ENCODE data around the gene CASKIN2. TPM values are rescaled to one million over a fixed set of nuclear protein-coding genes. Genes with fewer than 3 reads are reported as not detected.

Gene CASKIN2
- total and polyA plus RNA-seq, 3 experiments from 2014 or later: 0.15 to 11.1 (median 6.9) TPM

DNA sequence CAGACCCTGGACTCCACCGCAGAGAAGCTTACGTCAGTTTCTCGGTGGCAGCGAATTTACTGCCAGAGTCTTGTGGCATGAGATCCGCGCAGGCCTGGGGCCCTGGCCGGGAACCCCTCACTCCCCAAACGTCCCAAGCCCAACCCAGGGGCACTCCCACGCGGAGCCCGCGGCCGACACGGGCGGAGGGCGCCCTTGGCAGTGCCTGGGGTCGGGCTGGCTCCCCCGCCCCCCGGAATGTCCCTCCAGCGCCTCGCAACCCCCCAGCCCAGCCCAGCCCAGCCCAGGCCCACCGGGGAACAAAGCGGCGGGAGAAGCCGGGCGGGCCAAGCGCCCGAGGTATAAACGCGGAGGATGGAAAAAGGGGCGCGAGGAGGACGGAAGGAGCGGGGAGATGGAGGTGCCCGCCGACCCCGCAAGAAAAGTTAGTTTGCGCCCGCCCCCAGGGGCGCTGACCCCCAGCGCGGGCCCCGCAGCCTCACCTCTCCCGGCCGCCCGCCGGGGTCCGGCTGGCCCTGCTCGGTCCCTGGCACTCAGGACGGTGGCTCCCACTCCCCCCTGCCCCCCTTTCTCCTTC, 330 bp downstream of the CASKIN2 start:
- Mint-ChIP-seq H3K36me3 (peaks cover 3 to 22% (median 10%) of the 10 kb centered on the region in 3 donors), H3K27me3 (peaks cover 0 to 3% of the 10 kb centered on the region in 2 donors), H3K4me1 (peaks cover 27 to 29% (median 28%) of the 10 kb centered on the region in 3 donors), H3K9me3 (no peaks in the 10 kb centered on the region), H3K27ac (no peak overlapping the region), H3K4me3 (peak overlapping the region in 6 of 7 donors; percentile 14 to 89 (median 52))
- peaks cover 27% of the 10 kb centered on the region for H3K4me1 ChIP-seq (ENCODE audit: insufficient read depth, low read length)
- CTCF ChIA-PET: interaction anchor here (0.7 to 1.6 kb wide), 2 partner anchors 8 to 11 kb away, joined by 3 to 5 read pairs; no protein-coding TSS in a partner anchor
- POLR2A ChIA-PET: interaction anchor here (0.5 to 0.6 kb wide), 3 partner anchors 20 to 642 kb away, joined by 3 read pairs; no protein-coding TSS in a partner anchor
- peaks cover 4% of the 10 kb centered on the region for H3K36me3 ChIP-seq (ENCODE audit: insufficient read depth, low read length)
- peak overlapping the region; percentile 88 for H3K4me3 ChIP-seq (ENCODE audit: low read length)
- H3K27ac ChIP-seq (ENCODE audit: low read depth, low read length): no peak overlapping the region
- no peaks in the 10 kb centered on the region for H3K9me3 ChIP-seq (ENCODE audit: low read length)
- DNase-seq: no peak
- H3K27me3 ChIP-seq (ENCODE audit: insufficient read depth, low read length, poor library complexity, severe bottlenecking): no peaks in the 10 kb centered on the region

DNA sequence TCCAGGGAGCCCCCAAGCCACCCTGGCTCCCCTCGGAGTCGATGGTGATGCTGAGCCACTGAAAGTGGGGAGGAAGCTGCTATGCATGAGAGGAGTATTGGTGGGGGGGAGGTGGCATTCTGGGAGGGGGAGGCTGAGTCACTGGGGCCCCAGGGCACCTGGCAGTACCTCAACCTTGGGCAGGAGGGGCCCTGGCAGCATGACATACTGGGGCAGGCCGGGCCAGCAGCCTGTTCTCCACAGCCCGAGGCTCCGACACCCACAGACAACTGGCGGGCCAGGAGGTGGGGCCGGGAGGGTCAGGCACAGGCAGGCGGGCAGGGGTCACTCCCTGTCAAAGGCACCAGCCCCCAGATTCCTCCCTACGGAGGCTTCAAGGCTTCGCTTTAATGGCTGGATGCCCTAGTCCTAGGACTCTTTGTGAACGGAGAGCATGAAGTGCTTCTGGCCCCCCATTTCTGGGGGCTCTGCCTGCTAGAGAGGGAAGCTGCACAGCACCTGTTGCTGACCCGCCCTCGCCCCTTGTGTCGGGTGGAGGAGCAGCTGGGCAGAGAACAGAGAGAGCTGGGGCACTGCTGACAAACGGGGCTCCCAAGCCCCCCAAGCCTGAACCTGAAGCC, 928 bp downstream of the CASKIN2 start:
- H3K9me3 Mint-ChIP-seq: no peaks in the 10 kb centered on the region
- H3K4me1 Mint-ChIP-seq: peaks cover 24 to 25% (median 25%) of the 10 kb centered on the region in 3 donors
- DNase-seq: no peak
- H3K27ac Mint-ChIP-seq: no peak overlapping the region
- POLR2A ChIA-PET: interaction anchor here (0.5 to 0.6 kb wide), 3 partner anchors 21 to 641 kb away, joined by 3 read pairs; no protein-coding TSS in a partner anchor
- peak overlapping the region in 6 of 7 donors; percentile 26 to 82 (median 57) for H3K4me3 Mint-ChIP-seq
- no peaks in the 10 kb centered on the region for H3K9me3 ChIP-seq (ENCODE audit: low read length)
- H3K36me3 Mint-ChIP-seq: peaks cover 3 to 18% (median 10%) of the 10 kb centered on the region in 3 donors
- H3K27me3 Mint-ChIP-seq: peaks cover 0 to 3% of the 10 kb centered on the region in 2 donors
- no peak overlapping the region for H3K4me3 ChIP-seq (ENCODE audit: low read length)
- no peaks in the 10 kb centered on the region for H3K36me3 ChIP-seq (ENCODE audit: insufficient read depth, low read length)
- no peak overlapping the region for H3K27ac ChIP-seq (ENCODE audit: low read depth, low read length)
- H3K4me1 ChIP-seq (ENCODE audit: insufficient read depth, low read length): peaks cover 24% of the 10 kb centered on the region
- CTCF ChIA-PET: interaction anchor here (0.7 to 1.6 kb wide), 2 partner anchors 9 to 10 kb away, joined by 3 to 5 read pairs; no protein-coding TSS in a partner anchor
- no peaks in the 10 kb centered on the region for H3K27me3 ChIP-seq (ENCODE audit: insufficient read depth, low read length, poor library complexity, severe bottlenecking)

DNA sequence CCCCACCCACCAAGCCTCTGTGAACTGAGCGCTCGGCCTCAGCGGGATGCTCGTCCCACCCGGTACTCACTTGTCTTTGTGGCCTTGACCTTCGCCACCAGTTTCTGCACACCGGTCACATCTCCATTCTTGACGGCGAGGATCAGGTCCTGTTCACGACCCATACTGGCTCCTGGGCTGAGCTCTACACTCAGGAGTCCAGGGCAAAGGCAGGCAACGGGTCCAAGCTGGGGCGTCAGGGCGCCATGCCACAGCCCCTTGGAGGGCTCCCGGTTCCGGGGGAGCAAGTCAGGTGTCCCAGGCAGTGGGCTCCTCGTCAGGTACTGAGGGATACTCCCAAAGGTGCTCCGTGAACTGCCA, 1.7 kb downstream of the CASKIN2 start:
- Mint-ChIP-seq H3K4me1 (peaks cover 17% of the 10 kb centered on the region in 3 donors), H3K4me3 (peak overlapping the region in 5 of 7 donors; percentile 39 to 82 (median 55)), H3K27me3 (peaks cover 0 to 5% of the 10 kb centered on the region in 2 donors), H3K27ac (no peak overlapping the region), H3K9me3 (no peaks in the 10 kb centered on the region), H3K36me3 (peaks cover 3 to 11% (median 3%) of the 10 kb centered on the region in 3 donors)
- no peaks in the 10 kb centered on the region for H3K36me3 ChIP-seq (ENCODE audit: insufficient read depth, low read length)
- H3K9me3 ChIP-seq (ENCODE audit: low read length): no peaks in the 10 kb centered on the region
- no peak for DNase-seq
- peaks cover 16% of the 10 kb centered on the region for H3K4me1 ChIP-seq (ENCODE audit: insufficient read depth, low read length)
- no peak overlapping the region for H3K27ac ChIP-seq (ENCODE audit: low read depth, low read length)
- H3K4me3 ChIP-seq (ENCODE audit: low read length): no peak overlapping the region
- H3K27me3 ChIP-seq (ENCODE audit: insufficient read depth, low read length, poor library complexity, severe bottlenecking): no peaks in the 10 kb centered on the region
- ChIA-PET POLR2A (no interaction called here), CTCF (interaction anchor here (1.6 kb wide), 1 partner anchor 9 kb away, joined by 5 read pairs; no protein-coding TSS in a partner anchor)

DNA sequence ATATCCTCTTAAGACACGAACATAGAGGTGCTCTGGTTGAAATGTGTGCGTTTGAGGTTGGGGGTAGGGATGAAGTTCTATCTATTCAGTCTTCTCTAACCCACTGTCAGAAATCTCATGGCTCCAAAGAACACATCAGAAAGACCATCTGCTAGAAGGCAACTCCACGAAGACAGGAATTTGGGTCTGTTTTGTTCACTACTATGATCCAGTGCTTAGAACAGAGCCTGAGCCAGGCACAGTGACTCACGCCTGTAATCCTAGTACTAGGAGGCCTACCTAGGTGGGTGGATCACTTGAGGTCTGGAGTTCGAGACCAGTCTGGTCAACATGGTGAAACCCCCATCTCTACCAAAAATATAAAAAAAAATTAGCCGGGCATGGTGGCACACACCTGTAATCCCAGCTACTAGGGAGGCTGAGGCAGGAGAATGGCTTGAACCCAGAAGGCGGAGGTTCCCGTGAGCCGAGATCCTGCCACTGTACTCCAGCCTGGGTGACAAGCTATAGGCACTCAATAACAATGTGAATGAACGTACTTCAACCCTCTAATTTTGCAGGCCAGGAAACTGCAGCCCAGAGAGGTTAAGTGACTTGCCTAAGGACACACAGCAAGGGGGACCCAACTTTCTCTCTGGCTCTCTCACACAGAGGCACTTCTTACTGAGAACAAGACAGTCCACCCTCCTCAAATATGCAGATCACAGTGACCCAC, 2.3 kb downstream of the CASKIN2 start:
- Mint-ChIP-seq H3K4me1 (peaks cover 11 to 12% (median 12%) of the 10 kb centered on the region in 3 donors), H3K27ac (peak overlapping the region in 1 of 8 donors; percentile 33), H3K36me3 (peaks cover 0 to 6% (median 0%) of the 10 kb centered on the region in 3 donors), H3K27me3 (peaks cover 0 to 6% of the 10 kb centered on the region in 2 donors), H3K4me3 (peak overlapping the region in 3 of 7 donors; percentile 52 to 62 (median 55)), H3K9me3 (no peaks in the 10 kb centered on the region)
- peaks cover 11% of the 10 kb centered on the region for H3K4me1 ChIP-seq (ENCODE audit: insufficient read depth, low read length)
- no peaks in the 10 kb centered on the region for H3K27me3 ChIP-seq (ENCODE audit: insufficient read depth, low read length, poor library complexity, severe bottlenecking)
- POLR2A ChIA-PET: no interaction called here
- H3K9me3 ChIP-seq (ENCODE audit: low read length): no peaks in the 10 kb centered on the region
- CTCF ChIA-PET: interaction anchor here (0.7 to 1.6 kb wide), 3 partner anchors 8 to 86 kb away, joined by 3 to 5 read pairs (median 3); no protein-coding TSS in a partner anchor
- H3K4me3 ChIP-seq (ENCODE audit: low read length): no peak overlapping the region
- no peak for DNase-seq
- H3K27ac ChIP-seq (ENCODE audit: low read depth, low read length): no peak overlapping the region
- H3K36me3 ChIP-seq (ENCODE audit: insufficient read depth, low read length): no peaks in the 10 kb centered on the region

DNA sequence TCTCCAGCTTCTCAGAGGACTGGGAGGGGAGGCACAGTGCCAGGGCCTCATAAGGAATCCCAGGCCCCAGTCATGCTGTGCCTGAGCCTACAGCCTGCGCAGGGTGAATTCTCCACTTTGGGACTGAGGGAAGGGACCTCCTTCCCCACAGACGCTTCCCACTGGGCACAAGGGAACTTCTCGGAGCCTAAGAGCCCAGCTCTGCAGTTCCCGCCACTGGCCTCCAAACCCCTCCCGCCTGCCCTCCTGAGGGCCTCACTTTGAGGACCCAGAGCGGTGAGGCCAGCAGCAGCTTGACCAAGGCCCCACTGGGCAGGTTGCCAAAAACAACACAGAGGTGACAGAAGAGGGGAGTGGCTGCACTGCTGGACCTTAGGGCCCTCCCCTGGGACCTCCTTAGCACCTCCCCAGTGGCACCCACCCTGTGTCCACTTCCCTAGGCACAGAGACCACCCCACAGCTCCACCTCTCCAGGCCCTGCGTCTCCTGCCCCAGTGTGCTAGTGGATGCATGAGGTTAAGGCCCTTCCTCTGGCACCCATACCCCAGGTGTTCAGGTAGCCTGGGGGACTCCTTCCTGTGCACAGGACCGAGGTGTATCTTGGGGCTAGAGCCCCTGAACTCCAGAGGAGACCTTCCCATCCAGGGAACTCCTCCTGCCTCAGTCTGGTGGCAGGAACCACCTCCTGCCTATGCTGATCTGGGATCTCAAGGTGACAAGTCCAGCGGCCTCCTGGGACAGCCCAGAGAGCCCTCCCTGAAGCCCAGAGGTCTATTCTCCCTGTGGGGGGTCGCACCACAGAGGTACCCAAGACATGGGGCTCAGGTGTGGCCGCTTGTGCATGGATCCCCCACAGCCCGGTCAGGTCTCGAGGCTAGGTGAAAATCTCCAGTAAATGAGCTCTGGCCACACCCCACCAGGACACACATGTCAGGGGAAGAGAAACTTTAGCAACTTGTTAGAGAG, 3.4 kb downstream of the CASKIN2 start:
- Histone ChIP-seq H3K27me3 (ENCODE audit: insufficient read depth, low read length, poor library complexity, severe bottlenecking) (no peaks in the 10 kb centered on the region), H3K4me3 (ENCODE audit: low read length) (no peak overlapping the region), H3K4me1 (ENCODE audit: insufficient read depth, low read length) (no peaks in the 10 kb centered on the region), H3K27ac (ENCODE audit: low read depth, low read length) (no peak overlapping the region), H3K9me3 (ENCODE audit: low read length) (no peaks in the 10 kb centered on the region), H3K36me3 (ENCODE audit: insufficient read depth, low read length) (no peaks in the 10 kb centered on the region)
- peak overlapping the region in 1 of 7 donors; percentile 68 for H3K4me3 Mint-ChIP-seq
- peaks cover 0 to 5% of the 10 kb centered on the region in 2 donors for H3K27me3 Mint-ChIP-seq
- no peaks in the 10 kb centered on the region for H3K9me3 Mint-ChIP-seq
- H3K36me3 Mint-ChIP-seq: no peaks in the 10 kb centered on the region
- ChIA-PET CTCF (interaction anchor here (0.7 to 1.2 kb wide), 2 partner anchors 9 to 85 kb away, joined by 3 read pairs; no protein-coding TSS in a partner anchor), POLR2A (no interaction called here)
- no peak for DNase-seq
- no peaks in the 10 kb centered on the region for H3K4me1 Mint-ChIP-seq
- H3K27ac Mint-ChIP-seq: peak overlapping the region in 1 of 8 donors; percentile 48

DNA sequence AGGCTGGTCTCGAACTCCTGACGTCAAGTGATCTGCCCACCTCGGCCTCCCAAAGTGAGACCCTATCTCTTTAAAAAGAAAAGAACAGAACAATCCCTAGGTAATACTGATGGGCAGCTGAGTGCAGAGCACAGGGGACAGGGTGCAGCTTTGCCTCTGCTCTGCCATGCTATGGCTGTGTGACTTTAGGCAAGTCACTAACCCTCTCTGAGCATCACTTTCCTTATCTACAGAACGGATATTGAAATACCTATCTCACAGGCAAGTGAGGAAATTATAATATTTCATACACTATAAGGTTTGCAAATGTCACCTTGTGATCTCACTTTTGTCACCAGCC, 4.1 kb downstream of the CASKIN2 start:
- DNase-seq: no peak
- POLR2A ChIA-PET: no interaction called here
- Histone ChIP-seq H3K9me3 (ENCODE audit: low read length) (no peaks in the 10 kb centered on the region), H3K27me3 (ENCODE audit: insufficient read depth, low read length, poor library complexity, severe bottlenecking) (no peaks in the 10 kb centered on the region), H3K36me3 (ENCODE audit: insufficient read depth, low read length) (no peaks in the 10 kb centered on the region), H3K4me3 (ENCODE audit: low read length) (no peak overlapping the region), H3K4me1 (ENCODE audit: insufficient read depth, low read length) (no peaks in the 10 kb centered on the region), H3K27ac (ENCODE audit: low read depth, low read length) (no peak overlapping the region)
- peaks cover 0 to 5% of the 10 kb centered on the region in 2 donors for H3K27me3 Mint-ChIP-seq
- CTCF ChIA-PET: no interaction called here
- no peaks in the 10 kb centered on the region for H3K9me3 Mint-ChIP-seq
- H3K4me3 Mint-ChIP-seq: peak overlapping the region in 1 of 7 donors; percentile 68
- H3K4me1 Mint-ChIP-seq: no peaks in the 10 kb centered on the region
- H3K36me3 Mint-ChIP-seq: no peaks in the 10 kb centered on the region
- H3K27ac Mint-ChIP-seq: peak overlapping the region in 1 of 8 donors; percentile 48

DNA sequence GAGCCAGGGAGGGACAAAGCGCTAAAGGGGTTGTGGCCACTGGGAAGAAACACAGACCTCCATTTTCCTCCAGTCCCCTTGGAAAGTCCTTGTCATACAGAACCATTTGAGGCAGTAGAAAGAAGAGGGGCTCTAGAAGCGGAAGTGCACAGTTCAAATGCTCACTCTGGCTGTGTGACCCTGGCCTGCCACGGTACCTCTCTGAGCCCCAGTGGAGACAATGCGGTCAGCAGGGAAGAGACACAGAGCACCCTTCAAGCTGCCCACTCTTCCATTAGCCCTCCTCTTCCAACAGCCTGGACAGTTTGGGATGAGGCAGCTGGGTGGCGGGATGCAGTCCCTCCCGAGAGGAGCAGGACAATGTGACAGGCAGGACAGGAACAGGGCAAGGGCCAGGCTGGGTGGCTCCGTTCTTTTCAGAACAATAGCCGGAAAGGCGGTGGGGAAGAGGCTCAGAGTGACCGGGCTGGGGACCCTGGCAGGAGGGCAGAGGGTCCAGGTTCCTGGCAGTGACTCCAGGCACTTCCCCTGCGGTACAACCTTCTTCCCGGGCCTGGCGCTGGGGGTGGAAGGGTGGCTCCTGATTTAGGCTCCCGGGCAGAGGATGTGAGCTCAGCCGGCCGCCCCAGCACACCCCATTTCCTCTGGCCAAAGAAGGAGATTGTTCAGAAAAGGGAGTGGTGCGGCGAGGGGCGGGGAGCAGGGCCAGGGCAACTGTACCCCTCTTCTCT, 5.6 kb downstream of the CASKIN2 start:
- no peaks in the 10 kb centered on the region for H3K4me1 ChIP-seq (ENCODE audit: insufficient read depth, low read length)
- no peaks in the 10 kb centered on the region for H3K9me3 ChIP-seq (ENCODE audit: low read length)
- no peaks in the 10 kb centered on the region for H3K27me3 ChIP-seq (ENCODE audit: insufficient read depth, low read length, poor library complexity, severe bottlenecking)
- no peak for DNase-seq
- Mint-ChIP-seq H3K27ac (peak overlapping the region in 1 of 8 donors; percentile 55), H3K4me1 (no peaks in the 10 kb centered on the region), H3K9me3 (no peaks in the 10 kb centered on the region), H3K27me3 (peaks cover 0 to 3% of the 10 kb centered on the region in 2 donors), H3K4me3 (no peak overlapping the region), H3K36me3 (no peaks in the 10 kb centered on the region)
- H3K36me3 ChIP-seq (ENCODE audit: insufficient read depth, low read length): no peaks in the 10 kb centered on the region
- CTCF ChIA-PET: no interaction called here
- H3K27ac ChIP-seq (ENCODE audit: low read depth, low read length): no peak overlapping the region
- no peak overlapping the region for H3K4me3 ChIP-seq (ENCODE audit: low read length)
- POLR2A ChIA-PET: no interaction called here

Measured in CD8-positive, alpha-beta memory T cell (primary cell).